Measurements from ENCODE around the gene DLEU7. TPM values are rescaled to one million over a fixed set of nuclear protein-coding genes. Genes with fewer than 3 reads are reported as not detected.

Gene DLEU7
- total RNA-seq = not detected in 2 replicates

GRCh38 chr13:50843257-50844083 is at the start of gene DLEU7:
Gene DLEU7 (minus strand): TSS chr13:50843692. CDS start chr13:50843646, 46 bp downstream.

Other genes starting within 250 kb of the DLEU7 start
- gene RNASEH2B, start 66.1 kb upstream of the DLEU7 start, total RNA-seq = 42.7 and 55.9 TPM in 2 replicates